Lower leg skin (tissue), 3 donors: ENCODE measurements around the gene LILRA5.

Experiments used
- POLR2A ChIP-seq, 2 donors: fragments of 450-650 bp; IDR thresholded peaks; one replicate each; pipeline ENCODE4 v1.6.1; 2016 to 2017; ENCODE audit warnings: antibody characterized with exemption in 2 of 2, mild to moderate bottlenecking in 1 of 2, moderate library complexity in 1 of 2
- TF ChIP-seq, protein P1 (sequence below), 3 donors: fragments of 450-650 bp; IDR thresholded peaks; one replicate each; pipeline ENCODE4 v1.5.1; 2016; ENCODE audit warnings: antibody characterized with exemption in 3 of 3, mild to moderate bottlenecking in 3 of 3, moderate library complexity in 2 of 3

DNA sequence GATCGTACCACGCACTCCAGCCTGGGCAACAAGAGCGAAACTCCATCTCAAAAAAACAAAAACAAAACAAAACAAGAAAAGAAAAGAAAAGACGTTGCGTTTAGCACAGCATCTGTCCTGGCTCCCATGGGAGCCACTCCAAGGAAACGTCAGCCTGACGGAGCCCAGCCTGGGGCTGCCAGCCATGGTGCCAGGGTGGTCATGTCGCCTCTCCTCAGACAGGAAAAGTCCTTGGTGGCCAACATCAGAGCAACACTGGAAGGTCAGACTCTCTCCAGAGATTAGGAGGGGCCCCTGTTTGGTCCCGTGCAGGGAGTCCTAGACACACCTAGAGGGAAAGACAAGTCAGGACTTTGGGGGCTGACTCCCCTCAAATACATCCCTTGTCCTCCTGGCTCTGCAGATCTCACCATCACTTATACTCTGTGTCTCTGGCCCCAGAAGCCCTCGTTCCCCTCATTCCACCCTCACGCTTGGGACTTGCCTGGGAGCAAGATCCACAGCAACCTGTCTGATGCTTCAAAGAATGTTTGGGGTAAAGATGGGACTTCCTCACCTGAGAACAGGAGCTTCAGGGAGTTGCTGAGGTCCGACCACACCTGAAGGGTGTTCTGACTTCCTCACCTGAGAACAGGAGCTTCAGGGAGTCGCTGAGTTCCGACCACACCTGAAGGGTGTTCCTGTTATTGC is 16.7 kb upstream of the LILRA5 start:
- TF ChIP-seq, protein P1, sequence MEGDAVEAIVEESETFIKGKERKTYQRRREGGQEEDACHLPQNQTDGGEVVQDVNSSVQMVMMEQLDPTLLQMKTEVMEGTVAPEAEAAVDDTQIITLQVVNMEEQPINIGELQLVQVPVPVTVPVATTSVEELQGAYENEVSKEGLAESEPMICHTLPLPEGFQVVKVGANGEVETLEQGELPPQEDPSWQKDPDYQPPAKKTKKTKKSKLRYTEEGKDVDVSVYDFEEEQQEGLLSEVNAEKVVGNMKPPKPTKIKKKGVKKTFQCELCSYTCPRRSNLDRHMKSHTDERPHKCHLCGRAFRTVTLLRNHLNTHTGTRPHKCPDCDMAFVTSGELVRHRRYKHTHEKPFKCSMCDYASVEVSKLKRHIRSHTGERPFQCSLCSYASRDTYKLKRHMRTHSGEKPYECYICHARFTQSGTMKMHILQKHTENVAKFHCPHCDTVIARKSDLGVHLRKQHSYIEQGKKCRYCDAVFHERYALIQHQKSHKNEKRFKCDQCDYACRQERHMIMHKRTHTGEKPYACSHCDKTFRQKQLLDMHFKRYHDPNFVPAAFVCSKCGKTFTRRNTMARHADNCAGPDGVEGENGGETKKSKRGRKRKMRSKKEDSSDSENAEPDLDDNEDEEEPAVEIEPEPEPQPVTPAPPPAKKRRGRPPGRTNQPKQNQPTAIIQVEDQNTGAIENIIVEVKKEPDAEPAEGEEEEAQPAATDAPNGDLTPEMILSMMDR (IDR thresholded peaks at IDR 0.05), result no peak
- no peak for TF ChIP-seq POLR2A (IDR thresholded peaks at IDR 0.05)
